ENCODE results near the gene ZNF480.

The ZNF480 gene

DNA sequence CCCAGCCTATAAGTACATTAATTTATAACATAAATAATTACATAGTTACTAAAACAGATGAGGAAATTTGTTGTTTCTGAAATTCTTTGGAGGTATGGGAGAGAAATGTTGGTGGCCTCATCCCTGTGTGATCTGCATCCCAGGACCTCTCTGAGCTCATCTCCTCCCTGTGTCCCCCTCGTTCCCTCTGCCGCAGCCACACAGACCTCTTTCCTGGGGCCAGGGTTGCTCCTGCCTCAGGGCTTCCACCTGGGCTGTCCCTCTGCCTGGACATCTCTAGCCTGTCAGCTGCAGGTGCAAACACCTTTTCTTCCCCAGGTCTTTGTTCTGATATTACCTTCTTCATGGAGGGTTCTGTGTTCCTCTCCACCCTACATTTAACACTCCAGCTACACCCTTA, 23.7 kb upstream of the ZNF480 start:
- ChIA-PET CTCF (no interaction called here), POLR2A (no interaction called here)
- no peak for TF ChIP-seq L3MBTL2 (conservative IDR thresholded peaks at IDR 0.05)
- TF ChIP-seq BHLHE40 (IDR thresholded peaks at IDR 0.05; ENCODE audit: borderline replicate concordance), result no peak
- no peak for TF ChIP-seq LEF1 (IDR thresholded peaks at IDR 0.05; ENCODE audit: borderline replicate concordance)
- TF ChIP-seq ZNF384 (IDR thresholded peaks at IDR 0.05), result no peak
- TF ChIP-seq ELF4 (IDR thresholded peaks at IDR 0.05), result no peak
- TF ChIP-seq, protein P1, sequence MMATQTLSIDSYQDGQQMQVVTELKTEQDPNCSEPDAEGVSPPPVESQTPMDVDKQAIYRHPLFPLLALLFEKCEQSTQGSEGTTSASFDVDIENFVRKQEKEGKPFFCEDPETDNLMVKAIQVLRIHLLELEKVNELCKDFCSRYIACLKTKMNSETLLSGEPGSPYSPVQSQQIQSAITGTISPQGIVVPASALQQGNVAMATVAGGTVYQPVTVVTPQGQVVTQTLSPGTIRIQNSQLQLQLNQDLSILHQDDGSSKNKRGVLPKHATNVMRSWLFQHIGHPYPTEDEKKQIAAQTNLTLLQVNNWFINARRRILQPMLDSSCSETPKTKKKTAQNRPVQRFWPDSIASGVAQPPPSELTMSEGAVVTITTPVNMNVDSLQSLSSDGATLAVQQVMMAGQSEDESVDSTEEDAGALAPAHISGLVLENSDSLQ (IDR thresholded peaks at IDR 0.05), result no peak
- no peak for TF ChIP-seq HDGF (IDR thresholded peaks at IDR 0.05; ENCODE audit: borderline replicate concordance)
- no peak for TF ChIP-seq SUZ12 (IDR thresholded peaks at IDR 0.05)
- no peak for TF ChIP-seq SP1 (IDR thresholded peaks at IDR 0.05)
- no peak for DNase-seq (ENCODE audit: extremely low spot score)

DNA sequence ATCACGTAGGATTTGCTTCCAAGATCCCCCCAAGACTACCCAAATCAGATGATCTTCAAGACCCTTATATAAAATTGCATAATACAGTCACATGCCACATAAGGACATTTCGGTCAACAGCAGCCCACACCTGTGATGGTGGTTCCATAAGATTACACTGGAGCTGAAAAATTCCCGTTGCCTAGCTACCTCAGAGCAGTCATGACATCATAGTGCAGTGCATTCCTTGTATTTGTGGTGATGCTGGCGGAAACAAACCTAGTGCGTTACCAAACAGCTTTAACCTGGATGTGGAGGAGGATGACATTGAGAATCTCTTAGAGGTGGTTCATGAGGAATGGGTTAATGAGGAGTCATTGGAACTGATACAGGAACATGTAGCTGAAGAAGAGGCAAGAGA, 22.8 kb upstream of the ZNF480 start:
- TF ChIP-seq FOXK2 (IDR thresholded peaks at IDR 0.05), result no peak
- no peak for TF ChIP-seq HDGF (IDR thresholded peaks at IDR 0.05; ENCODE audit: borderline replicate concordance)
- TF ChIP-seq ZNF384 (IDR thresholded peaks at IDR 0.05), result no peak
- TF ChIP-seq FOXA1 (IDR thresholded peaks at IDR 0.05), result no peak
- TF ChIP-seq SP1 (IDR thresholded peaks at IDR 0.05), result no peak
- TF ChIP-seq FOXM1 (IDR thresholded peaks at IDR 0.05; ENCODE audit: borderline replicate concordance), result no peak
- TF ChIP-seq BHLHE40 (IDR thresholded peaks at IDR 0.05; ENCODE audit: borderline replicate concordance), result no peak
- TF ChIP-seq SUZ12 (IDR thresholded peaks at IDR 0.05), result no peak
- no peak for TF ChIP-seq ARNT (IDR thresholded peaks at IDR 0.05)
- no peak for TF ChIP-seq L3MBTL2 (conservative IDR thresholded peaks at IDR 0.05)
- no peak for TF ChIP-seq CTBP1 (IDR thresholded peaks at IDR 0.05; ENCODE audit: borderline replicate concordance)

DNA sequence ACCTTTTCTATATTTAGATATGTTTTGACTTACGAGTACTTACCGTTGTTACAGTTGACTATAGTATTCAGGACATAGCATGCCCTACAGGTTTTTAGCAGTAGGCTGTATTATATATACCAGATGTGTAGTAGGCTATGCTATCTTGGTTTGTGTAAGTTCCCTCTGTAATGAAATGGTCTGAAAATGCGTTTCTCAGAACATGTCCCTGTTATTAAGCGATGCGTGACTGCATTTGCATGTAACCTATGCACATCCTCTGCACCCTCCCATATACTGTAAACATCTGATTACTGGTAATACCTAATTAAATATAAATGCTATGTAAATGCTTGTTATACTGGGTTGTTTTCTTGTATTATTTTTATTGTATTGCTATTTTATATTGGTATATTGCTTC, 21.0 kb upstream of the ZNF480 start:
- DNase-seq (ENCODE audit: extremely low spot score), result no peak
- CTCF ChIA-PET, result no interaction called here
- POLR2A ChIA-PET, result no interaction called here
- TF ChIP-seq ZNF384 (IDR thresholded peaks at IDR 0.05) (no peak), ELF4 (IDR thresholded peaks at IDR 0.05) (no peak), L3MBTL2 (conservative IDR thresholded peaks at IDR 0.05) (no peak), FOXM1 (IDR thresholded peaks at IDR 0.05; ENCODE audit: borderline replicate concordance) (no peak), NFRKB (IDR thresholded peaks at IDR 0.05) (no peak), FOXK2 (IDR thresholded peaks at IDR 0.05) (no peak), FOXA1 (IDR thresholded peaks at IDR 0.05) (no peak), SP1 (IDR thresholded peaks at IDR 0.05) (no peak), ARNT (IDR thresholded peaks at IDR 0.05) (no peak), TARDBP (IDR thresholded peaks at IDR 0.05) (no peak), BHLHE40 (IDR thresholded peaks at IDR 0.05; ENCODE audit: borderline replicate concordance) (no peak), LEF1 (IDR thresholded peaks at IDR 0.05; ENCODE audit: borderline replicate concordance) (no peak), CTBP1 (IDR thresholded peaks at IDR 0.05; ENCODE audit: borderline replicate concordance) (no peak), SUZ12 (IDR thresholded peaks at IDR 0.05) (no peak), HDGF (IDR thresholded peaks at IDR 0.05; ENCODE audit: borderline replicate concordance) (no peak)
- TF ChIP-seq, protein P1 (IDR thresholded peaks at IDR 0.05), result no peak

More for the DNA sequence above, 22.8 kb upstream of the ZNF480 start:
- ChIA-PET POLR2A (no interaction called here), CTCF (no interaction called here)
- no peak for DNase-seq (ENCODE audit: extremely low spot score)

- TF ChIP-seq FOXK2 (IDR thresholded peaks at IDR 0.05) (no peak), BHLHE40 (IDR thresholded peaks at IDR 0.05; ENCODE audit: borderline replicate concordance) (no peak), SP1 (IDR thresholded peaks at IDR 0.05) (no peak), CTBP1 (IDR thresholded peaks at IDR 0.05; ENCODE audit: borderline replicate concordance) (no peak), L3MBTL2 (conservative IDR thresholded peaks at IDR 0.05) (no peak), FOXM1 (IDR thresholded peaks at IDR 0.05; ENCODE audit: borderline replicate concordance) (no peak), ELF4 (IDR thresholded peaks at IDR 0.05) (no peak), FOXA1 (IDR thresholded peaks at IDR 0.05) (no peak), ZNF384 (IDR thresholded peaks at IDR 0.05) (no peak), NFRKB (IDR thresholded peaks at IDR 0.05) (no peak), TARDBP (IDR thresholded peaks at IDR 0.05) (no peak), HDGF (IDR thresholded peaks at IDR 0.05; ENCODE audit: borderline replicate concordance) (no peak), LEF1 (IDR thresholded peaks at IDR 0.05; ENCODE audit: borderline replicate concordance) (no peak), ARNT (IDR thresholded peaks at IDR 0.05) (no peak), SUZ12 (IDR thresholded peaks at IDR 0.05) (no peak)
- TF ChIP-seq, protein P1 (IDR thresholded peaks at IDR 0.05), result no peak
- no peak for DNase-seq (ENCODE audit: extremely low spot score)
- CTCF ChIA-PET, result no interaction called here
- POLR2A ChIA-PET, result no interaction called here
Measured at GRCh38 chr19:52277471-52277870, 19.5 kb upstream of the ZNF480 start.

- CTCF ChIA-PET, result no interaction called here
Measured at GRCh38 chr19:52286256-52286655, 10.7 kb upstream of the ZNF480 start.

More at GRCh38 chr19:52286256-52286655, 10.7 kb upstream of the ZNF480 start:
- POLR2A ChIA-PET, result no interaction called here
- DNase-seq (ENCODE audit: extremely low spot score), result no peak
- no peak for TF ChIP-seq SP1 (IDR thresholded peaks at IDR 0.05)
- no peak for TF ChIP-seq FOXM1 (IDR thresholded peaks at IDR 0.05; ENCODE audit: borderline replicate concordance)
- no peak for TF ChIP-seq HDGF (IDR thresholded peaks at IDR 0.05; ENCODE audit: borderline replicate concordance)
- TF ChIP-seq, protein P1 (IDR thresholded peaks at IDR 0.05), result no peak
- no peak for TF ChIP-seq CTBP1 (IDR thresholded peaks at IDR 0.05; ENCODE audit: borderline replicate concordance)
- TF ChIP-seq FOXK2 (IDR thresholded peaks at IDR 0.05), result no peak
- TF ChIP-seq SUZ12 (IDR thresholded peaks at IDR 0.05), result no peak

Measured in HEK293T (cell line).